ENCODE data around the gene TREH. TPM values are rescaled to one million over a fixed set of nuclear protein-coding genes. Genes with fewer than 3 reads are reported as not detected.
A peak's percentile ranks its signal among the peaks of the same experiment; 100 is the strongest.

Gene TREH
- total and polyA plus RNA-seq, 2 experiments from 2014 or later = 0.06 TPM; not detected in 1

- Histone ChIP-seq H3F3A (ENCODE audit: insufficient read depth) (peaks cover 42% of the 10 kb centered on the region), H3K27ac (no peak overlapping the region; the same call in 1 of the 2 replicates), H3K4me2 (ENCODE audit: unreplicated experiment) (no peak overlapping the region), H3K27me3 (replicated peaks; ENCODE audit: insufficient read depth) (no peaks in the 10 kb centered on the region), H3K79me2 (ENCODE audit: insufficient read depth) (peaks cover 80% of the 10 kb centered on the region), H3K9me2 (ENCODE audit: insufficient read depth) (no peaks in the 10 kb centered on the region), H3K4me1 (ENCODE audit: insufficient read depth) (peaks cover 17% of the 10 kb centered on the region), H2AFZ (no peak overlapping the region), H3K36me3 (ENCODE audit: low read depth) (peaks cover 28% of the 10 kb centered on the region), H3K9me3 (ENCODE audit: low read depth) (no peaks in the 10 kb centered on the region), H3K9ac (no peak overlapping the region), H4K20me1 (ENCODE audit: insufficient read depth) (no peaks in the 10 kb centered on the region), H3K4me3 (no peak overlapping the region)
- 69 to 78% methylated on average over 8 of the region's 8 CpGs for WGBS, 2 experiments (ENCODE audit: low coverage in 1 of 2, low lambda C conversion rate in 2 of 2, missing lambda C conversion rate in 2 of 2)
- in situ Hi-C loops (cut with MboI) = no loop called here
- DNase-seq = peak; percentile 57
- TF ChIP-seq EZH2 (IDR thresholded peaks at IDR 0.05; ENCODE audit: insufficient read depth, poor library complexity, severe bottlenecking) (no peak), EZH2phosphoT487 (IDR thresholded peaks at IDR 0.05; ENCODE audit: insufficient read depth, low read depth) (no peak)
Measured at GRCh38 chr11:118636569-118637290, 42.7 kb downstream of the TREH start.

GRCh38 chr11:118635642-118636041 is 43.8 kb downstream of the TREH start:
- peaks cover 30% of the 10 kb centered on the region for H3K36me3 ChIP-seq (ENCODE audit: low read depth)
- H3F3A ChIP-seq (ENCODE audit: insufficient read depth) = peaks cover 50% of the 10 kb centered on the region

GRCh38 chr11:118635237-118635591 is 44.2 kb downstream of the TREH start:
- Histone ChIP-seq H3K79me2 (ENCODE audit: insufficient read depth) (peaks cover 82% of the 10 kb centered on the region), H3K9me3 (ENCODE audit: low read depth) (no peaks in the 10 kb centered on the region), H3K4me2 (ENCODE audit: unreplicated experiment) (no peak overlapping the region), H3K4me3 (no peak overlapping the region), H3K36me3 (ENCODE audit: low read depth) (peaks cover 33% of the 10 kb centered on the region), H2AFZ (no peak overlapping the region), H3F3A (ENCODE audit: insufficient read depth) (peaks cover 54% of the 10 kb centered on the region), H3K9ac (no peak overlapping the region; the same call in 1 of the 2 replicates), H4K20me1 (ENCODE audit: insufficient read depth) (no peaks in the 10 kb centered on the region), H3K4me1 (ENCODE audit: insufficient read depth) (peaks cover 17% of the 10 kb centered on the region), H3K27me3 (replicated peaks; ENCODE audit: insufficient read depth) (no peaks in the 10 kb centered on the region), H3K9me2 (ENCODE audit: insufficient read depth) (no peaks in the 10 kb centered on the region), H3K27ac (peak overlapping the region; percentile 78)
- TF ChIP-seq EZH2phosphoT487 (IDR thresholded peaks at IDR 0.05; ENCODE audit: insufficient read depth, low read depth) (no peak), EZH2 (IDR thresholded peaks at IDR 0.05; ENCODE audit: insufficient read depth, poor library complexity, severe bottlenecking) (no peak)
- in situ Hi-C loops (cut with MboI) = no loop called here
- no peak for DNase-seq
- WGBS, 2 experiments (ENCODE audit: low coverage in 1 of 2, low lambda C conversion rate in 2 of 2, missing lambda C conversion rate in 2 of 2) = 76 to 80% methylated on average over 14 to 15 of the region's 15 CpGs

More at GRCh38 chr11:118635642-118636041, 43.8 kb downstream of the TREH start:
- Histone ChIP-seq H3K4me3 (no peak overlapping the region), H3K9me2 (ENCODE audit: insufficient read depth) (no peaks in the 10 kb centered on the region), H3K27ac (peak overlapping the region; percentile 14; the same call in 1 of the 2 replicates), H3K4me1 (ENCODE audit: insufficient read depth) (peaks cover 17% of the 10 kb centered on the region), H3K4me2 (ENCODE audit: unreplicated experiment) (no peak overlapping the region), H4K20me1 (ENCODE audit: insufficient read depth) (no peaks in the 10 kb centered on the region), H2AFZ (no peak overlapping the region), H3K27me3 (replicated peaks; ENCODE audit: insufficient read depth) (no peaks in the 10 kb centered on the region), H3K9ac (no peak overlapping the region), H3K9me3 (ENCODE audit: low read depth) (no peaks in the 10 kb centered on the region), H3K79me2 (ENCODE audit: insufficient read depth) (peaks cover 82% of the 10 kb centered on the region)
- DNase-seq = no peak
- in situ Hi-C loops (cut with MboI) = no loop called here
- no peak for TF ChIP-seq EZH2 (IDR thresholded peaks at IDR 0.05; ENCODE audit: insufficient read depth, poor library complexity, severe bottlenecking)
- TF ChIP-seq EZH2phosphoT487 (IDR thresholded peaks at IDR 0.05; ENCODE audit: insufficient read depth, low read depth) = no peak
- WGBS, 2 experiments (ENCODE audit: low coverage in 1 of 2, low lambda C conversion rate in 2 of 2, missing lambda C conversion rate in 2 of 2) = 95 to 97% methylated on average over 2 of the region's 2 CpGs

GRCh38 chr11:118634431-118635236 is 44.8 kb downstream of the TREH start:
- Histone ChIP-seq H3K4me3 (no peak overlapping the region), H3K36me3 (ENCODE audit: low read depth) (peaks cover 33% of the 10 kb centered on the region), H3K4me2 (ENCODE audit: unreplicated experiment) (peak overlapping the region; percentile 43), H4K20me1 (ENCODE audit: insufficient read depth) (no peaks in the 10 kb centered on the region), H3K27ac (peak overlapping the region; percentile 78), H3K4me1 (ENCODE audit: insufficient read depth) (peaks cover 17% of the 10 kb centered on the region), H3K9ac (peak overlapping the region; percentile 66), H3K9me2 (ENCODE audit: insufficient read depth) (no peaks in the 10 kb centered on the region), H3K79me2 (ENCODE audit: insufficient read depth) (peaks cover 84% of the 10 kb centered on the region), H3K9me3 (ENCODE audit: low read depth) (no peaks in the 10 kb centered on the region), H3K27me3 (replicated peaks; ENCODE audit: insufficient read depth) (no peaks in the 10 kb centered on the region), H3F3A (ENCODE audit: insufficient read depth) (peaks cover 54% of the 10 kb centered on the region), H2AFZ (no peak overlapping the region)
- DNase-seq = peak; percentile 56
- 39 to 41% methylated on average over 25 to 41 of the region's 41 CpGs for WGBS, 2 experiments (ENCODE audit: low coverage in 1 of 2, low lambda C conversion rate in 2 of 2, missing lambda C conversion rate in 2 of 2)
- in situ Hi-C loops (cut with MboI) = no loop called here
- TF ChIP-seq EZH2phosphoT487 (IDR thresholded peaks at IDR 0.05; ENCODE audit: insufficient read depth, low read depth) (no peak), EZH2 (IDR thresholded peaks at IDR 0.05; ENCODE audit: insufficient read depth, poor library complexity, severe bottlenecking) (no peak)

Measured in GM23248 (cell line).